ENCODE data around the gene POP5.

DNA sequence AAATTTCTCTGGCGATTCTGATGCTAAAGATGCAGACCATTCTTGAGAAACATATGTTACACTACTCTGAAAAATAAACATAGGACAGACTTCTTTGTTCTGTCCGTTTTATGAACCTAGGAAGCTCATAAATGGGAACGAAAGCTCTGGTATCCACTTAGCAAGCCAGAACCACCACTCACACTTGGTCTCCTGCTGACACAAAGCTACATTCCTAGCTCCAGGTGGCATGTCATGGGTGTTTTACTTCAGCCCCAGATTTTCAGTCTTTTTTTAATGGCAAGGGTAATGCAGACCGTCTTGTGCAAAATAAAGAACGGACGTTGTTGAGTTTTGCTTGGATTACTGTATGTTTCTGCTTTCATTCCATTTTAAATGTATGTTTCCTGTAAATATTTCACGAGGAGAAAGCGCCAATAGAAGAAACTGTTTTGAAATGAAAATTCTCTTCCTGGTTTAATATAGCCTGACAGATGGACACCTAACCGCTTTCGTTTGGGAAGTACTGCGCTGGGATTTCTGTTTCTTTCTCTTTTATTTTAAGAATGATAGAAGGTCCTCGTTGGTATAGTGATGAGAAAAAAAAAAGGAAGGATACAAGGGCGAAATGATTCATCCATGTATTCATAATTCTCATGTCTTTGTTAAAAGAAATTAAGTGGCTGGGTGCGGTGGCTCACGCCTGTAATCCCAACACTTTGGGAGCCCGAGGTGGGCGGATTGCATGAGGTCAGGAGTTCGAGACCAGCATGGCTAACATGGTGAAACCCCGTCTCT lies 51.4 kb downstream of the POP5 start:
- TF ChIP-seq, protein P1, sequence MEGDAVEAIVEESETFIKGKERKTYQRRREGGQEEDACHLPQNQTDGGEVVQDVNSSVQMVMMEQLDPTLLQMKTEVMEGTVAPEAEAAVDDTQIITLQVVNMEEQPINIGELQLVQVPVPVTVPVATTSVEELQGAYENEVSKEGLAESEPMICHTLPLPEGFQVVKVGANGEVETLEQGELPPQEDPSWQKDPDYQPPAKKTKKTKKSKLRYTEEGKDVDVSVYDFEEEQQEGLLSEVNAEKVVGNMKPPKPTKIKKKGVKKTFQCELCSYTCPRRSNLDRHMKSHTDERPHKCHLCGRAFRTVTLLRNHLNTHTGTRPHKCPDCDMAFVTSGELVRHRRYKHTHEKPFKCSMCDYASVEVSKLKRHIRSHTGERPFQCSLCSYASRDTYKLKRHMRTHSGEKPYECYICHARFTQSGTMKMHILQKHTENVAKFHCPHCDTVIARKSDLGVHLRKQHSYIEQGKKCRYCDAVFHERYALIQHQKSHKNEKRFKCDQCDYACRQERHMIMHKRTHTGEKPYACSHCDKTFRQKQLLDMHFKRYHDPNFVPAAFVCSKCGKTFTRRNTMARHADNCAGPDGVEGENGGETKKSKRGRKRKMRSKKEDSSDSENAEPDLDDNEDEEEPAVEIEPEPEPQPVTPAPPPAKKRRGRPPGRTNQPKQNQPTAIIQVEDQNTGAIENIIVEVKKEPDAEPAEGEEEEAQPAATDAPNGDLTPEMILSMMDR (IDR thresholded peaks at IDR 0.05): peak; percentile 19; the same call in 1 of the 2 replicates
- no peak for TF ChIP-seq ZFX (IDR thresholded peaks at IDR 0.05; ENCODE audit: borderline replicate concordance)
